CD14-positive monocyte (primary cell): ENCODE measurements around the gene CYP19A1. TPM values are rescaled to one million over a fixed set of nuclear protein-coding genes. Genes with fewer than 3 reads are reported as not detected.

Source experiments
- DNase-seq, 3 donors: peaks; one replicate each; pipeline ENCODE4 v3.0.0-alpha.2; 2011 to 2022
- H2AFZ ChIP-seq: 2 replicates; pipeline ENCODE4 v1.6.0; 2012; ENCODE audit warnings: mild to moderate bottlenecking, low read depth, low read length, inconsistent platforms; ENCODE audit not compliant: insufficient read depth, poor library complexity, severe bottlenecking
- H3K27ac ChIP-seq, 2 donors: 1 replicate in 1 of 2; 2 replicates in 1 of 2; pipeline ENCODE4 v1.5.1; 2012 to 2013; ENCODE audit warnings: low read length in 2 of 2, control low read depth in 1 of 2, inconsistent platforms in 1 of 2, low read depth in 1 of 2, mild to moderate bottlenecking in 1 of 2
- H3K27me3 ChIP-seq, 2 donors: one replicate each; pipeline versions ENCODE4 v1.6.0 to v1.6.1; 2011 to 2013; ENCODE audit warnings: low read length in 2 of 2; ENCODE audit not compliant: control insufficient read depth in 2 of 2, insufficient read depth in 2 of 2
- H3K36me3 ChIP-seq, 2 donors: replicated peaks in 1 of 2; 1 replicate in 1 of 2; 2 replicates in 1 of 2; pipeline versions ENCODE4 v1.5.1 to v1.6.1; 2012 to 2013; ENCODE audit warnings: low read length in 2 of 2, control low read depth in 1 of 2, inconsistent platforms in 1 of 2, mild to moderate bottlenecking in 1 of 2; ENCODE audit not compliant: insufficient read depth in 2 of 2, control insufficient read depth in 1 of 2
- H3K4me1 ChIP-seq, 2 donors: 1 replicate in 1 of 2; 2 replicates in 1 of 2; pipeline versions ENCODE4 v1.5.1 to v1.6.1; 2012 to 2013; ENCODE audit warnings: low read length in 2 of 2, control low read depth in 1 of 2, inconsistent platforms in 1 of 2, mild to moderate bottlenecking in 1 of 2, moderate library complexity in 1 of 2; ENCODE audit not compliant: insufficient read depth in 2 of 2, control insufficient read depth in 1 of 2
- H3K4me2 ChIP-seq: replicated peaks from 2 replicates; pipeline ENCODE3; 2012; ENCODE audit warnings: low read length, moderate library complexity, mild to moderate bottlenecking; ENCODE audit not compliant: poor library complexity, severe bottlenecking; ENCODE audit errors: extremely low read depth
- H3K4me3 ChIP-seq, 3 experiments: fragments of 200-600 bp in 1 of 3; sonication (generic) in 1 of 3; replicated peaks in 1 of 3; 1 replicate in 2 of 3; 2 replicates in 1 of 3; pipeline ENCODE4 v1.5.1; 2011 to 2013; ENCODE audit warnings: low read length in 3 of 3, mild to moderate bottlenecking in 3 of 3, control low read depth in 2 of 3, low read depth in 2 of 3, inconsistent platforms in 1 of 3, moderate library complexity in 1 of 3
- H3K79me2 ChIP-seq: 2 replicates; pipeline ENCODE4 v1.6.0; 2012; ENCODE audit warnings: mild to moderate bottlenecking, control low read depth, inconsistent platforms, low read length, moderate library complexity; ENCODE audit not compliant: insufficient read depth
- H3K9ac ChIP-seq: 2 replicates; pipeline ENCODE4 v1.6.0; 2017; ENCODE audit warnings: low read length, mild to moderate bottlenecking; ENCODE audit not compliant: insufficient read depth, poor library complexity, severe bottlenecking
- H3K9me3 ChIP-seq, 2 donors: replicated peaks in 1 of 2; 1 replicate in 1 of 2; 2 replicates in 1 of 2; pipeline versions ENCODE4 v1.5.1 to v1.6.1; 2012 to 2013; ENCODE audit warnings: low read length in 2 of 2, control low read depth in 1 of 2; ENCODE audit not compliant: control insufficient read depth in 1 of 2, insufficient read depth in 1 of 2
- H4K20me1 ChIP-seq: 2 replicates; pipeline ENCODE4 v1.6.0; 2012; ENCODE audit warnings: mild to moderate bottlenecking, low read length, control low read depth, moderate library complexity; ENCODE audit not compliant: insufficient read depth
- H3K27ac Mint-ChIP-seq, 7 donors: one replicate each; pipeline ENCODE4 v1.8.0; 2020; ENCODE audit warnings: mild to moderate bottlenecking in 7 of 7, mixed read lengths in 7 of 7, moderate library complexity in 6 of 7, inconsistent platforms in 2 of 7
- H3K27me3 Mint-ChIP-seq, 3 donors: one replicate each; pipeline ENCODE4 v1.8.0; 2021 to 2022; ENCODE audit warnings: low read depth in 3 of 3, mild to moderate bottlenecking in 3 of 3, mixed read lengths in 3 of 3, moderate library complexity in 3 of 3, inconsistent platforms in 1 of 3
- H3K36me3 Mint-ChIP-seq, 2 donors: one replicate each; pipeline ENCODE4 v1.8.0; 2020; ENCODE audit warnings: mixed read lengths in 2 of 2, inconsistent platforms in 1 of 2, mild to moderate bottlenecking in 1 of 2
- H3K4me1 Mint-ChIP-seq: one replicate; pipeline ENCODE4 v1.8.0; 2020; ENCODE audit warnings: mild to moderate bottlenecking, mixed read lengths
- H3K4me3 Mint-ChIP-seq, 2 donors: one replicate each; pipeline ENCODE4 v1.8.0; 2020; ENCODE audit warnings: mild to moderate bottlenecking in 2 of 2, mixed read lengths in 2 of 2, moderate library complexity in 1 of 2
- H3K9me3 Mint-ChIP-seq, 7 donors: one replicate each; pipeline ENCODE4 v1.8.0; 2020 to 2022; ENCODE audit warnings: mixed read lengths in 7 of 7, mild to moderate bottlenecking in 6 of 7, moderate library complexity in 6 of 7, inconsistent platforms in 2 of 7
- WGBS: methylation state at CpG from one replicate; pipeline ENCODE4 v1.1.5; 2013; ENCODE audit warnings: missing lambda C conversion rate; ENCODE audit not compliant: insufficient coverage; 5-methylcytosine and 5-hydroxymethylcytosine counted together
- intact Hi-C, 2 donors: fragments of 100-400 bp; cut with micrococcal nuclease; formaldehyde crosslinking; loops; one replicate each; pipeline versions ENCODE4 v1.15.0 to v1.15.1; 2023
- polyA plus RNA-seq, 3 donors: library from polyadenylated mRNA; depleted of rRNA in 1 of 3; unstranded in 2 of 3; stranded (reverse) in 1 of 3; fragments of 300-500 nt in 2 of 3; fragments of >200 nt in 1 of 3; fragmentation: Illumina TruSeq in 2 of 3; gene quantifications; 1 replicate in 2 of 3; 2 replicates in 1 of 3; pipeline ENCODE4 v1.2.3, GENCODE V29; 2012 to 2021
- TF ChIP-seq, protein P1 (sequence below): fragments of 200-600 bp; IDR thresholded peaks from one replicate; pipeline ENCODE4 v1.8.0; 2022; ENCODE audit warnings: antibody characterized with exemption, mild to moderate bottlenecking

CYP19A1 gene
- polyA plus RNA-seq, 3 donors: not detected

GRCh38 chr15:51321316-51321715 lies 17.1 kb downstream of the CYP19A1 start:
- no peak overlapping the region for H3K4me2 ChIP-seq
- H3K27ac ChIP-seq: peak overlapping the region in 1 of 2 donors; percentile 72
- Mint-ChIP-seq H3K27ac (peak overlapping the region in 2 of 7 donors; percentile 62 to 82), H3K4me1 (peaks cover 31% of the 10 kb centered on the region), H3K27me3 (peaks cover 0 to 3% (median 2%) of the 10 kb centered on the region in 3 donors), H3K4me3 (no peak overlapping the region), H3K36me3 (peaks cover 0 to 2% of the 10 kb centered on the region in 2 donors), H3K9me3 (peaks cover 0 to 2% (median 0%) of the 10 kb centered on the region in 7 donors)
- H3K36me3 ChIP-seq: no peaks in the 10 kb centered on the region
- WGBS: no CpG with 5 or more reads among the region's 4 CpGs
- H3K4me1 ChIP-seq: peaks cover 26 to 32% of the 10 kb centered on the region in 2 donors
- H4K20me1 ChIP-seq: no peaks in the 10 kb centered on the region
- TF ChIP-seq, protein P1, sequence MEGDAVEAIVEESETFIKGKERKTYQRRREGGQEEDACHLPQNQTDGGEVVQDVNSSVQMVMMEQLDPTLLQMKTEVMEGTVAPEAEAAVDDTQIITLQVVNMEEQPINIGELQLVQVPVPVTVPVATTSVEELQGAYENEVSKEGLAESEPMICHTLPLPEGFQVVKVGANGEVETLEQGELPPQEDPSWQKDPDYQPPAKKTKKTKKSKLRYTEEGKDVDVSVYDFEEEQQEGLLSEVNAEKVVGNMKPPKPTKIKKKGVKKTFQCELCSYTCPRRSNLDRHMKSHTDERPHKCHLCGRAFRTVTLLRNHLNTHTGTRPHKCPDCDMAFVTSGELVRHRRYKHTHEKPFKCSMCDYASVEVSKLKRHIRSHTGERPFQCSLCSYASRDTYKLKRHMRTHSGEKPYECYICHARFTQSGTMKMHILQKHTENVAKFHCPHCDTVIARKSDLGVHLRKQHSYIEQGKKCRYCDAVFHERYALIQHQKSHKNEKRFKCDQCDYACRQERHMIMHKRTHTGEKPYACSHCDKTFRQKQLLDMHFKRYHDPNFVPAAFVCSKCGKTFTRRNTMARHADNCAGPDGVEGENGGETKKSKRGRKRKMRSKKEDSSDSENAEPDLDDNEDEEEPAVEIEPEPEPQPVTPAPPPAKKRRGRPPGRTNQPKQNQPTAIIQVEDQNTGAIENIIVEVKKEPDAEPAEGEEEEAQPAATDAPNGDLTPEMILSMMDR: no peak
- intact Hi-C loops: no loop called here
- DNase-seq: no peak
- H3K27me3 ChIP-seq: no peaks in the 10 kb centered on the region
- peak overlapping the region; percentile 32 for H2AFZ ChIP-seq
- no peaks in the 10 kb centered on the region for H3K9me3 ChIP-seq
- H3K9ac ChIP-seq: no peak overlapping the region
- no peak overlapping the region for H3K4me3 ChIP-seq
- no peaks in the 10 kb centered on the region for H3K79me2 ChIP-seq

GRCh38 chr15:51320843-51321242 lies 17.6 kb downstream of the CYP19A1 start:
- TF ChIP-seq, protein P1: no peak
- no peaks in the 10 kb centered on the region for H4K20me1 ChIP-seq
- H3K27ac ChIP-seq: no peak overlapping the region
- H3K9me3 Mint-ChIP-seq: peaks cover 0 to 2% (median 0%) of the 10 kb centered on the region in 7 donors
- no peak for DNase-seq
- whole genome bisulfite sequencing: 91% methylated on average over 2 of the region's 2 CpGs
- H3K36me3 ChIP-seq: no peaks in the 10 kb centered on the region
- H3K4me3 ChIP-seq: no peak overlapping the region
- peaks cover 0 to 3% (median 2%) of the 10 kb centered on the region in 3 donors for H3K27me3 Mint-ChIP-seq
- peaks cover 26 to 32% of the 10 kb centered on the region in 2 donors for H3K4me1 ChIP-seq
- H3K79me2 ChIP-seq: no peaks in the 10 kb centered on the region
- intact Hi-C loops: no loop called here
- no peak overlapping the region for H3K4me2 ChIP-seq
- no peak overlapping the region for H3K4me3 Mint-ChIP-seq
- H2AFZ ChIP-seq: no peak overlapping the region
- no peak overlapping the region for H3K9ac ChIP-seq
- peaks cover 0 to 2% of the 10 kb centered on the region in 2 donors for H3K36me3 Mint-ChIP-seq
- H3K27me3 ChIP-seq: no peaks in the 10 kb centered on the region
- H3K27ac Mint-ChIP-seq: peak overlapping the region in 3 of 7 donors; percentile 20 to 82 (median 26)
- H3K9me3 ChIP-seq: no peaks in the 10 kb centered on the region
- peaks cover 31% of the 10 kb centered on the region for H3K4me1 Mint-ChIP-seq
